K562 (cell line): Measurements from ENCODE around the gene DGLUCY. TPM values are rescaled to one million over a fixed set of nuclear protein-coding genes. Genes with fewer than 3 reads are reported as not detected.

ENCODE experiments used
- CCNT2 ChIP-seq: IDR thresholded peaks from 2 replicates; pipeline ENCODE4 v1.6.1; 2011; ENCODE audit warnings: borderline replicate concordance, low read depth, mild to moderate bottlenecking, moderate library complexity, mixed read lengths, low read length; ENCODE audit not compliant: insufficient read length; ENCODE audit errors: extremely low read depth
- CXXC5 ChIP-seq: fragments of 250-450 bp; sonication (Bioruptor Pico); IDR thresholded peaks from 2 replicates; pipeline ENCODE4 v1.8.0; 2022; ENCODE audit warnings: inconsistent platforms, mild to moderate bottlenecking, moderate library complexity
- HMG20A ChIP-seq: fragments of 450-650 bp; formaldehyde crosslinking; conservative IDR thresholded peaks from 2 replicates; pipeline ENCODE4 v1.4.0; 2020; ENCODE audit warnings: mild to moderate bottlenecking, mixed read lengths
- KAT7 ChIP-seq: sonication (generic); formaldehyde crosslinking; IDR thresholded peaks from 2 replicates; pipeline ENCODE4 v1.8.0; 2022; ENCODE audit warnings: missing genetic modification reagents, mild to moderate bottlenecking, borderline replicate concordance
- NFRKB ChIP-seq: fragments of 450-650 bp; IDR thresholded peaks from 2 replicates; pipeline ENCODE4 v1.6.1; 2016; ENCODE audit warnings: low read depth
- NR3C1 ChIP-seq: sonication (generic); formaldehyde crosslinking; IDR thresholded peaks from 2 replicates; pipeline ENCODE4 v1.8.1; 2022; ENCODE audit warnings: missing genetic modification reagents
- NRF1 ChIP-seq, 2 experiments: fragments of 450-650 bp; IDR thresholded peaks in 1 of 2; conservative IDR thresholded peaks in 1 of 2; 2 replicates each; pipeline ENCODE4 v1.6.1; 2014; ENCODE audit warnings: mild to moderate bottlenecking in 2 of 2
- RB1 ChIP-seq: fragments of 450-650 bp; IDR thresholded peaks from 2 replicates; pipeline ENCODE4 v1.6.1; 2017; ENCODE audit warnings: low read depth, mild to moderate bottlenecking
- RBFOX2 ChIP-seq: fragments of 200-400 bp; formaldehyde crosslinking; IDR thresholded peaks from 2 replicates; pipeline ENCODE4 v1.6.1; 2017; ENCODE audit warnings: low read depth, mild to moderate bottlenecking, low read length, moderate library complexity
- RBM25 ChIP-seq: fragments of 200-400 bp; formaldehyde crosslinking; IDR thresholded peaks from 2 replicates; pipeline ENCODE4 v1.6.1; 2018; ENCODE audit warnings: low read length, low read depth, moderate library complexity; ENCODE audit not compliant: severe bottlenecking
- ZBTB7A ChIP-seq: IDR thresholded peaks from 2 replicates; pipeline ENCODE4 v1.6.1; 2011; ENCODE audit warnings: low read depth, mild to moderate bottlenecking, low read length, moderate library complexity, borderline replicate concordance; ENCODE audit not compliant: control insufficient read depth
- ZFX ChIP-seq: sonication (generic); formaldehyde crosslinking; IDR thresholded peaks from 2 replicates; pipeline ENCODE4 v1.8.0; 2022; ENCODE audit warnings: mild to moderate bottlenecking, missing genetic modification reagents, moderate library complexity
- ZNF444 ChIP-seq: fragments of 250-450 bp; sonication (Bioruptor Pico); IDR thresholded peaks from 2 replicates; pipeline ENCODE4 v1.4.0; 2020; ENCODE audit warnings: mild to moderate bottlenecking, moderate library complexity
- polyA plus RNA-seq, 8 experiments: library from polyadenylated mRNA; depleted of rRNA in 4 of 8; stranded (reverse) in 5 of 8; unstranded in 3 of 8; fragments of >200 nt; fragmentation: Nextera tagmentation in 2 of 8; fragmentation: Illumina TruSeq in 1 of 8; extraction: Ambion mirVana in 2 of 8; extraction: Trizol in 1 of 8; gene quantifications; 2 replicates each; pipeline versions ENCODE4 v1.2.1 to v1.2.3, GENCODE V29; 2011 to 2014; ENCODE audit warnings: inconsistent platforms in 1 of 8, missing spikeins in 1 of 8
- total RNA-seq, 7 experiments: library from RNA; depleted of rRNA in 6 of 7; stranded (reverse); fragments of >200 nt in 6 of 7; fragmentation: Illumina TruSeq in 2 of 7; extraction: Trizol in 2 of 7; gene quantifications; 2 replicates each; pipeline versions ENCODE4 v1.2.1 to v1.2.3, GENCODE V29; 2011 to 2021; ENCODE audit warnings: low replicate concordance in 1 of 7
- TF ChIP-seq, protein P1 (sequence below): sonication (generic); formaldehyde crosslinking; IDR thresholded peaks from 2 replicates; pipeline ENCODE4 v1.8.1; 2022; ENCODE audit warnings: missing genetic modification reagents
- TF ChIP-seq, protein P2 (sequence below): fragments of 200-800 bp; sonication (Bioruptor generic); IDR thresholded peaks from 2 replicates; pipeline ENCODE4 v1.6.1; 2017; ENCODE audit warnings: missing genetic modification characterization, missing compliant biosample characterization
- TF ChIP-seq, protein P3 (sequence below), 2 experiments: IDR thresholded peaks; 2 replicates each; pipeline ENCODE4 v1.6.1; 2011; ENCODE audit warnings: borderline replicate concordance in 1 of 2, control low read depth in 1 of 2, low read depth in 1 of 2, low read length in 1 of 2, mild to moderate bottlenecking in 1 of 2, mixed read lengths in 1 of 2, moderate library complexity in 1 of 2; ENCODE audit not compliant: insufficient read depth in 1 of 2, insufficient read length in 1 of 2, poor library complexity in 1 of 2, severe bottlenecking in 1 of 2; ENCODE audit errors: extremely low read depth in 1 of 2
- TF ChIP-seq, protein P4 (sequence below): fragments of 450-650 bp; IDR thresholded peaks from 2 replicates; pipeline ENCODE4 v1.6.1; 2017; ENCODE audit warnings: antibody characterized with exemption, mild to moderate bottlenecking

Gene DGLUCY
- total and polyA plus RNA-seq, 9 of the 15 experiments (the other 6 are each of a cell fraction or from before 2014, with no cell fraction given): 9.9 to 28.4 (median 21.0) TPM

DNA sequence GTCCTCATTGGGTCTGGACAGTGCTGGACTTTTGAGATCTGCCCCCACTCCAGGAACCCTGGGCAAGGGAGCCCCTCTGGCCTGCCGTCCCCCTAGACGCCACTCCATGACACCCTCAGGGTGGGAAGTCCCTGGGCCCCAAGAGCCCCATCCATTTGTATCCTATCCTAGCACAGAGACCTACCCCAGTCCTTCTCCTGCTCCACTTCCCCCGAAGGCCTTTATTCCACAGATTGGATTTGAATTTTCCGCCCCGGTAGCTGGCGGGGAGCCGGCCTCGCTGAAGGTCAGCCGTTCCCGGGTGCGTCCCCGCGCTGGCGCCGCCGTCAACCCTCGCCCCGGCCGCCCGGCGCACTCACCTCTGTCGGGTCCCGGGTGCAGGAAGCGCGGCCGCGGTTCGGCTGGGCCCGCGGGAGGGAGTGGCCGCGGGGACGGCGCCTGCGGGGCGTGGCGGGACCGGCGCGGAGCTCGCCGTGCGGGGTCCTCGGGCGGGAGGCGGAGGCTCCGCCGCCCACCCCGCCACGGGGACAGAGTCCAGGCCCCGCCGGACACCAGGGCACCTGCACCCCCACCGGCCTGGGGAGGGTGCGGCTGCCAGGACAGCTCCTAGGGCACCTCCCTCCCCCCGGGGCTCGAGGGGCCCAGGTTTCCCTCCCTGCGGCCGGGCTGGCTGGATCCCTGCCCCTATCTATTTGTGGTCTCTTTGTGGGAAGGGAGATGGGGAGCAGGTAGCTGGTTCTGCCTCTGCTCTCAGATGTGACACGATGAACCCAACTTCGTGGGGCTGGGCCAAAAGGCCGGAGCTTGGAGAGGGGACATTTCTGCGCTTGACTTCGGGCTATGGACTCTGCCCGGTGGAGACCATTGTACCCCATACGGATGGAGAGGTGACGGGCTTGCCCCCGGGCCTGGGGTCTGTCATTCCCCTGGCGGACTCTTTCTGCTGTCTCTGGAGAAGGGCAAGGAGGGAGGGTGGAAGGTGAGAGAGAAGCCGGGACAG, 150.6 kb downstream of the DGLUCY start (continued):
- peak; percentile 65 for TF ChIP-seq RBFOX2
- peak; percentile 41 for TF ChIP-seq CCNT2
- TF ChIP-seq ZFX (CRISPR knock-in tag): peak; percentile 64
- TF ChIP-seq ZNF444 (CRISPR knock-in tag): no peak
- peak in 1 of 2 experiments; percentile 25; a peak in 2 of 4 replicates for TF ChIP-seq NRF1 (conservative IDR thresholded peaks at IDR 0.05 in 1 of 2, IDR thresholded peaks at IDR 0.05 in 1 of 2)
- peak; percentile 64; the same call in 1 of the 2 replicates for TF ChIP-seq ZBTB7A
- TF ChIP-seq, protein P1, sequence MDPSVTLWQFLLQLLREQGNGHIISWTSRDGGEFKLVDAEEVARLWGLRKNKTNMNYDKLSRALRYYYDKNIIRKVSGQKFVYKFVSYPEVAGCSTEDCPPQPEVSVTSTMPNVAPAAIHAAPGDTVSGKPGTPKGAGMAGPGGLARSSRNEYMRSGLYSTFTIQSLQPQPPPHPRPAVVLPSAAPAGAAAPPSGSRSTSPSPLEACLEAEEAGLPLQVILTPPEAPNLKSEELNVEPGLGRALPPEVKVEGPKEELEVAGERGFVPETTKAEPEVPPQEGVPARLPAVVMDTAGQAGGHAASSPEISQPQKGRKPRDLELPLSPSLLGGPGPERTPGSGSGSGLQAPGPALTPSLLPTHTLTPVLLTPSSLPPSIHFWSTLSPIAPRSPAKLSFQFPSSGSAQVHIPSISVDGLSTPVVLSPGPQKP (CRISPR knock-in tag): no peak
- no peak for TF ChIP-seq NR3C1
- TF ChIP-seq HMG20A (CRISPR knock-in tag): no peak
- TF ChIP-seq, protein P2, sequence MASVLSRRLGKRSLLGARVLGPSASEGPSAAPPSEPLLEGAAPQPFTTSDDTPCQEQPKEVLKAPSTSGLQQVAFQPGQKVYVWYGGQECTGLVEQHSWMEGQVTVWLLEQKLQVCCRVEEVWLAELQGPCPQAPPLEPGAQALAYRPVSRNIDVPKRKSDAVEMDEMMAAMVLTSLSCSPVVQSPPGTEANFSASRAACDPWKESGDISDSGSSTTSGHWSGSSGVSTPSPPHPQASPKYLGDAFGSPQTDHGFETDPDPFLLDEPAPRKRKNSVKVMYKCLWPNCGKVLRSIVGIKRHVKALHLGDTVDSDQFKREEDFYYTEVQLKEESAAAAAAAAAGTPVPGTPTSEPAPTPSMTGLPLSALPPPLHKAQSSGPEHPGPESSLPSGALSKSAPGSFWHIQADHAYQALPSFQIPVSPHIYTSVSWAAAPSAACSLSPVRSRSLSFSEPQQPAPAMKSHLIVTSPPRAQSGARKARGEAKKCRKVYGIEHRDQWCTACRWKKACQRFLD (CRISPR knock-in tag): 0 out of 2 replicates have a peak, but pooled peaks have one; percentile 51
- TF ChIP-seq CXXC5 (CRISPR knock-in tag): peak; percentile 62; the same call in 1 of the 2 replicates
- TF ChIP-seq, protein P3, sequence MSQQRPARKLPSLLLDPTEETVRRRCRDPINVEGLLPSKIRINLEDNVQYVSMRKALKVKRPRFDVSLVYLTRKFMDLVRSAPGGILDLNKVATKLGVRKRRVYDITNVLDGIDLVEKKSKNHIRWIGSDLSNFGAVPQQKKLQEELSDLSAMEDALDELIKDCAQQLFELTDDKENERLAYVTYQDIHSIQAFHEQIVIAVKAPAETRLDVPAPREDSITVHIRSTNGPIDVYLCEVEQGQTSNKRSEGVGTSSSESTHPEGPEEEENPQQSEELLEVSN (IDR thresholded peaks at IDR 0.05; ENCODE audit: borderline replicate concordance in 1 of 2, extremely low read depth in 1 of 2, insufficient read depth in 1 of 2, insufficient read length in 1 of 2, low read depth in 1 of 2, low read length in 1 of 2, poor library complexity in 1 of 2, severe bottlenecking in 1 of 2): peak; percentile 32 to 76
- TF ChIP-seq NFRKB: 0 out of 2 replicates have a peak, but pooled peaks have one; percentile 31
- TF ChIP-seq, protein P4, sequence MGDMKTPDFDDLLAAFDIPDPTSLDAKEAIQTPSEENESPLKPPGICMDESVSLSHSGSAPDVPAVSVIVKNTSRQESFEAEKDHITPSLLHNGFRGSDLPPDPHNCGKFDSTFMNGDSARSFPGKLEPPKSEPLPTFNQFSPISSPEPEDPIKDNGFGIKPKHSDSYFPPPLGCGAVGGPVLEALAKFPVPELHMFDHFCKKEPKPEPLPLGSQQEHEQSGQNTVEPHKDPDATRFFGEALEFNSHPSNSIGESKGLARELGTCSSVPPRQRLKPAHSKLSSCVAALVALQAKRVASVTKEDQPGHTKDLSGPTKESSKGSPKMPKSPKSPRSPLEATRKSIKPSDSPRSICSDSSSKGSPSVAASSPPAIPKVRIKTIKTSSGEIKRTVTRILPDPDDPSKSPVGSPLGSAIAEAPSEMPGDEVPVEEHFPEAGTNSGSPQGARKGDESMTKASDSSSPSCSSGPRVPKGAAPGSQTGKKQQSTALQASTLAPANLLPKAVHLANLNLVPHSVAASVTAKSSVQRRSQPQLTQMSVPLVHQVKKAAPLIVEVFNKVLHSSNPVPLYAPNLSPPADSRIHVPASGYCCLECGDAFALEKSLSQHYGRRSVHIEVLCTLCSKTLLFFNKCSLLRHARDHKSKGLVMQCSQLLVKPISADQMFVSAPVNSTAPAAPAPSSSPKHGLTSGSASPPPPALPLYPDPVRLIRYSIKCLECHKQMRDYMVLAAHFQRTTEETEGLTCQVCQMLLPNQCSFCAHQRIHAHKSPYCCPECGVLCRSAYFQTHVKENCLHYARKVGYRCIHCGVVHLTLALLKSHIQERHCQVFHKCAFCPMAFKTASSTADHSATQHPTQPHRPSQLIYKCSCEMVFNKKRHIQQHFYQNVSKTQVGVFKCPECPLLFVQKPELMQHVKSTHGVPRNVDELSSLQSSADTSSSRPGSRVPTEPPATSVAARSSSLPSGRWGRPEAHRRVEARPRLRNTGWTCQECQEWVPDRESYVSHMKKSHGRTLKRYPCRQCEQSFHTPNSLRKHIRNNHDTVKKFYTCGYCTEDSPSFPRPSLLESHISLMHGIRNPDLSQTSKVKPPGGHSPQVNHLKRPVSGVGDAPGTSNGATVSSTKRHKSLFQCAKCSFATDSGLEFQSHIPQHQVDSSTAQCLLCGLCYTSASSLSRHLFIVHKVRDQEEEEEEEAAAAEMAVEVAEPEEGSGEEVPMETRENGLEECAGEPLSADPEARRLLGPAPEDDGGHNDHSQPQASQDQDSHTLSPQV: peak; percentile 57; the same call in 1 of the 2 replicates
- no peak for TF ChIP-seq KAT7 (CRISPR knock-in tag)
- peak; percentile 10 for TF ChIP-seq RBM25
- peak; percentile 35; the same call in 1 of the 2 replicates for TF ChIP-seq RB1
